WTC11 (cell line): Measurements from ENCODE around the gene RUFY2.

Experiments used
- SMAD4 ChIP-seq: sonication (generic); formaldehyde crosslinking; IDR thresholded peaks from 2 replicates; pipeline ENCODE4 v1.8.0; 2022; ENCODE audit warnings: mild to moderate bottlenecking, missing genetic modification reagents
- ZNF121 ChIP-seq: sonication (generic); formaldehyde crosslinking; IDR thresholded peaks from 2 replicates; pipeline ENCODE4 v1.8.0; 2023; ENCODE audit warnings: missing genetic modification reagents
- ZNF138 ChIP-seq: sonication (generic); formaldehyde crosslinking; conservative IDR thresholded peaks from 2 replicates; pipeline ENCODE4 v1.8.1; 2022; ENCODE audit warnings: mild to moderate bottlenecking, moderate library complexity, missing genetic modification reagents
- ZNF219 ChIP-seq: sonication (generic); formaldehyde crosslinking; IDR thresholded peaks from 2 replicates; pipeline ENCODE4 v1.8.0; 2023; ENCODE audit warnings: missing genetic modification reagents, mild to moderate bottlenecking, borderline replicate concordance
- ZNF232 ChIP-seq: sonication (generic); formaldehyde crosslinking; IDR thresholded peaks from 2 replicates; pipeline ENCODE4 v1.8.0; 2022; ENCODE audit warnings: mild to moderate bottlenecking, missing genetic modification reagents
- TF ChIP-seq, protein P1 (sequence below): sonication (generic); formaldehyde crosslinking; IDR thresholded peaks from 2 replicates; pipeline ENCODE4 v1.8.1; 2022; ENCODE audit warnings: missing genetic modification reagents, borderline replicate concordance
- TF ChIP-seq, protein P2 (sequence below): sonication (generic); formaldehyde crosslinking; IDR thresholded peaks from 2 replicates; pipeline ENCODE4 v1.8.0; 2022; ENCODE audit warnings: mild to moderate bottlenecking, missing genetic modification reagents
- TF ChIP-seq, protein P3 (sequence below): fragments of 200-600 bp; IDR thresholded peaks from 2 replicates; pipeline ENCODE4 v1.8.0; 2022; ENCODE audit warnings: antibody characterized with exemption
- TF ChIP-seq, protein P4 (sequence below): fragments of 250-450 bp; sonication (Bioruptor Pico); IDR thresholded peaks from 2 replicates; pipeline ENCODE4 v1.8.0; 2021; ENCODE audit warnings: mild to moderate bottlenecking
- TF ChIP-seq, protein P5 (sequence below): sonication (generic); formaldehyde crosslinking; IDR thresholded peaks from 2 replicates; pipeline ENCODE4 v1.8.1; 2022; ENCODE audit warnings: mild to moderate bottlenecking, missing genetic modification reagents, moderate library complexity, borderline replicate concordance
- TF ChIP-seq, protein P6 (sequence below): sonication (generic); formaldehyde crosslinking; IDR thresholded peaks from 2 replicates; pipeline ENCODE4 v1.8.0; 2022; ENCODE audit warnings: mild to moderate bottlenecking, missing genetic modification reagents

DNA sequence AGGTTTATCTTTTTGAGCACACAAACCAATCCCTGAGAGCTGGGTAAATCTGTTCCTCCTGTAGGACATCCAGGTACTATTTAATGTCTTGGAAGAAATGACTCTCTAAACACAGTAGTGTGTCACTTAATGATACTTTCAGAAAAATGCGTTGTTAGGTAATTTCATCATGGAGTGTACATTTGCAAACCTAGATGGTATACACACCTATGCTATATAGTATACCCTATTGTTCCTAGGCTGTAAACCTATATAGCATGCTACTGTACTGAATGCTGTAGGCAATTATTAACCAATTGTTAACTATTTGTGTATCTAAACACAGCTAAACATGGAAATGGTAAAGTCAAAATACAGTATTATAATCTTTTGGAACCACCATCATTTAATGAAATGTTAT lies 10.1 kb downstream of the RUFY2 start:
- no peak for TF ChIP-seq ZNF121 (CRISPR knock-in tag)
- TF ChIP-seq, protein P1, sequence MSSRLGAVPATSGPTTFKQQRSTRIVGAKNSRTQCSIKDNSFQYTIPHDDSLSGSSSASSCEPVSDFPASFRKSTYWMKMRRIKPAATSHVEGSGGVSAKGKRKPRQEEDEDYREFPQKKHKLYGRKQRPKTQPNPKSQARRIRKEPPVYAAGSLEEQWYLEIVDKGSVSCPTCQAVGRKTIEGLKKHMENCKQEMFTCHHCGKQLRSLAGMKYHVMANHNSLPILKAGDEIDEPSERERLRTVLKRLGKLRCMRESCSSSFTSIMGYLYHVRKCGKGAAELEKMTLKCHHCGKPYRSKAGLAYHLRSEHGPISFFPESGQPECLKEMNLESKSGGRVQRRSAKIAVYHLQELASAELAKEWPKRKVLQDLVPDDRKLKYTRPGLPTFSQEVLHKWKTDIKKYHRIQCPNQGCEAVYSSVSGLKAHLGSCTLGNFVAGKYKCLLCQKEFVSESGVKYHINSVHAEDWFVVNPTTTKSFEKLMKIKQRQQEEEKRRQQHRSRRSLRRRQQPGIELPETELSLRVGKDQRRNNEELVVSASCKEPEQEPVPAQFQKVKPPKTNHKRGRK (CRISPR knock-in tag): no peak
- TF ChIP-seq, protein P2, sequence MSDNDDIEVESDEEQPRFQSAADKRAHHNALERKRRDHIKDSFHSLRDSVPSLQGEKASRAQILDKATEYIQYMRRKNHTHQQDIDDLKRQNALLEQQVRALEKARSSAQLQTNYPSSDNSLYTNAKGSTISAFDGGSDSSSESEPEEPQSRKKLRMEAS: no peak
- TF ChIP-seq ZNF138: no peak
- TF ChIP-seq ZNF232 (CRISPR knock-in tag): no peak
- TF ChIP-seq, protein P3, sequence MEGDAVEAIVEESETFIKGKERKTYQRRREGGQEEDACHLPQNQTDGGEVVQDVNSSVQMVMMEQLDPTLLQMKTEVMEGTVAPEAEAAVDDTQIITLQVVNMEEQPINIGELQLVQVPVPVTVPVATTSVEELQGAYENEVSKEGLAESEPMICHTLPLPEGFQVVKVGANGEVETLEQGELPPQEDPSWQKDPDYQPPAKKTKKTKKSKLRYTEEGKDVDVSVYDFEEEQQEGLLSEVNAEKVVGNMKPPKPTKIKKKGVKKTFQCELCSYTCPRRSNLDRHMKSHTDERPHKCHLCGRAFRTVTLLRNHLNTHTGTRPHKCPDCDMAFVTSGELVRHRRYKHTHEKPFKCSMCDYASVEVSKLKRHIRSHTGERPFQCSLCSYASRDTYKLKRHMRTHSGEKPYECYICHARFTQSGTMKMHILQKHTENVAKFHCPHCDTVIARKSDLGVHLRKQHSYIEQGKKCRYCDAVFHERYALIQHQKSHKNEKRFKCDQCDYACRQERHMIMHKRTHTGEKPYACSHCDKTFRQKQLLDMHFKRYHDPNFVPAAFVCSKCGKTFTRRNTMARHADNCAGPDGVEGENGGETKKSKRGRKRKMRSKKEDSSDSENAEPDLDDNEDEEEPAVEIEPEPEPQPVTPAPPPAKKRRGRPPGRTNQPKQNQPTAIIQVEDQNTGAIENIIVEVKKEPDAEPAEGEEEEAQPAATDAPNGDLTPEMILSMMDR: no peak
- TF ChIP-seq, protein P4, sequence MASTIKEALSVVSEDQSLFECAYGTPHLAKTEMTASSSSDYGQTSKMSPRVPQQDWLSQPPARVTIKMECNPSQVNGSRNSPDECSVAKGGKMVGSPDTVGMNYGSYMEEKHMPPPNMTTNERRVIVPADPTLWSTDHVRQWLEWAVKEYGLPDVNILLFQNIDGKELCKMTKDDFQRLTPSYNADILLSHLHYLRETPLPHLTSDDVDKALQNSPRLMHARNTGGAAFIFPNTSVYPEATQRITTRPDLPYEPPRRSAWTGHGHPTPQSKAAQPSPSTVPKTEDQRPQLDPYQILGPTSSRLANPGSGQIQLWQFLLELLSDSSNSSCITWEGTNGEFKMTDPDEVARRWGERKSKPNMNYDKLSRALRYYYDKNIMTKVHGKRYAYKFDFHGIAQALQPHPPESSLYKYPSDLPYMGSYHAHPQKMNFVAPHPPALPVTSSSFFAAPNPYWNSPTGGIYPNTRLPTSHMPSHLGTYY (CRISPR knock-in tag): no peak
- TF ChIP-seq, protein P5, sequence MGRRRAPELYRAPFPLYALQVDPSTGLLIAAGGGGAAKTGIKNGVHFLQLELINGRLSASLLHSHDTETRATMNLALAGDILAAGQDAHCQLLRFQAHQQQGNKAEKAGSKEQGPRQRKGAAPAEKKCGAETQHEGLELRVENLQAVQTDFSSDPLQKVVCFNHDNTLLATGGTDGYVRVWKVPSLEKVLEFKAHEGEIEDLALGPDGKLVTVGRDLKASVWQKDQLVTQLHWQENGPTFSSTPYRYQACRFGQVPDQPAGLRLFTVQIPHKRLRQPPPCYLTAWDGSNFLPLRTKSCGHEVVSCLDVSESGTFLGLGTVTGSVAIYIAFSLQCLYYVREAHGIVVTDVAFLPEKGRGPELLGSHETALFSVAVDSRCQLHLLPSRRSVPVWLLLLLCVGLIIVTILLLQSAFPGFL (CRISPR knock-in tag): no peak
- TF ChIP-seq, protein P6, sequence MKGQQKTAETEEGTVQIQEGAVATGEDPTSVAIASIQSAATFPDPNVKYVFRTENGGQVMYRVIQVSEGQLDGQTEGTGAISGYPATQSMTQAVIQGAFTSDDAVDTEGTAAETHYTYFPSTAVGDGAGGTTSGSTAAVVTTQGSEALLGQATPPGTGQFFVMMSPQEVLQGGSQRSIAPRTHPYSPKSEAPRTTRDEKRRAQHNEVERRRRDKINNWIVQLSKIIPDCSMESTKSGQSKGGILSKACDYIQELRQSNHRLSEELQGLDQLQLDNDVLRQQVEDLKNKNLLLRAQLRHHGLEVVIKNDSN (CRISPR knock-in tag): no peak
- TF ChIP-seq SMAD4 (CRISPR knock-in tag): no peak
- no peak for TF ChIP-seq ZNF219 (CRISPR knock-in tag)
